ENCODE data around the gene SP3. TPM values are rescaled to one million over a fixed set of nuclear protein-coding genes. Genes with fewer than 3 reads are reported as not detected.

SP3 gene
- total and polyA plus RNA-seq, 8 donors: 69.0 to 143 (median 122) TPM

- TF ChIP-seq, protein P1, sequence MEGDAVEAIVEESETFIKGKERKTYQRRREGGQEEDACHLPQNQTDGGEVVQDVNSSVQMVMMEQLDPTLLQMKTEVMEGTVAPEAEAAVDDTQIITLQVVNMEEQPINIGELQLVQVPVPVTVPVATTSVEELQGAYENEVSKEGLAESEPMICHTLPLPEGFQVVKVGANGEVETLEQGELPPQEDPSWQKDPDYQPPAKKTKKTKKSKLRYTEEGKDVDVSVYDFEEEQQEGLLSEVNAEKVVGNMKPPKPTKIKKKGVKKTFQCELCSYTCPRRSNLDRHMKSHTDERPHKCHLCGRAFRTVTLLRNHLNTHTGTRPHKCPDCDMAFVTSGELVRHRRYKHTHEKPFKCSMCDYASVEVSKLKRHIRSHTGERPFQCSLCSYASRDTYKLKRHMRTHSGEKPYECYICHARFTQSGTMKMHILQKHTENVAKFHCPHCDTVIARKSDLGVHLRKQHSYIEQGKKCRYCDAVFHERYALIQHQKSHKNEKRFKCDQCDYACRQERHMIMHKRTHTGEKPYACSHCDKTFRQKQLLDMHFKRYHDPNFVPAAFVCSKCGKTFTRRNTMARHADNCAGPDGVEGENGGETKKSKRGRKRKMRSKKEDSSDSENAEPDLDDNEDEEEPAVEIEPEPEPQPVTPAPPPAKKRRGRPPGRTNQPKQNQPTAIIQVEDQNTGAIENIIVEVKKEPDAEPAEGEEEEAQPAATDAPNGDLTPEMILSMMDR (IDR thresholded peaks at IDR 0.05): no peak
- Histone ChIP-seq H3K27ac (no peak overlapping the region), H3K27me3 (no peaks in the 10 kb centered on the region), H3K9me3 (no peaks in the 10 kb centered on the region), H3K36me3 (no peaks in the 10 kb centered on the region), H3K4me1 (peaks cover 3 to 7% of the 10 kb centered on the region in 2 donors), H3K4me3 (no peak overlapping the region)
- ATAC-seq (no peak), DNase-seq (no peak)
- intact Hi-C loops (cut with DNase I): no loop called here
Measured at GRCh38 chr2:173984866-173985604, 19.9 kb upstream of the SP3 start.

DNA sequence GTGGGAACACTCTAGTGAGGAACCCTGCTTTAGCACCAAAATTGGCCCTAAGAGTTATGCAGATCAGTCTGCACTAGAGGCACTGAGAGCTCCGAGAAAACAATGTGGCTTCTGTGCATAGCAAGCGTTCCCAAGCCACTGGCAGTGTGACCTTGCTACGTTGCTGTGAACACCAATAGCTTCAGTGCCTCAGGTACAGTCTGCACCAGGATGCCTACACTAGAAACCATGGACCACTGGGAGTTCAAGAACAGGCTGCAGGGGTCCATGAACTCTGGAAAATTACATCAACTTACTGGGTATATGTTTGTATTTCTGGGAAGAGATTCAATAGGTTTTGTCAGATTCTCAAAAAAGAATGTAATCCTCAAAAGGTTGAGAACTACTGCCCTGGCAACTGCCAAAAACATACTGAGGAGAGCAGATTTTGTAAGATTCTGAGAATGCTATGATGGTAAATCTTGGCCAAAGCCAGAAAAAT lies 18.3 kb upstream of the SP3 start:
- DNase-seq (no peak), ATAC-seq (no peak)
- Histone ChIP-seq H3K27ac (no peak overlapping the region), H3K36me3 (no peaks in the 10 kb centered on the region), H3K4me1 (peaks cover 3 to 7% of the 10 kb centered on the region in 2 donors), H3K4me3 (no peak overlapping the region), H3K9me3 (no peaks in the 10 kb centered on the region), H3K27me3 (no peaks in the 10 kb centered on the region)
- TF ChIP-seq, protein P1 (IDR thresholded peaks at IDR 0.05): no peak
- intact Hi-C loops (cut with DNase I): no loop called here

GRCh38 chr2:173982918-173983317 lies 17.7 kb upstream of the SP3 start:
- H3K9me3 ChIP-seq: no peaks in the 10 kb centered on the region
- peaks cover 3 to 7% of the 10 kb centered on the region in 2 donors for H3K4me1 ChIP-seq
- no peaks in the 10 kb centered on the region for H3K27me3 ChIP-seq
- H3K27ac ChIP-seq: no peak overlapping the region
- TF ChIP-seq, protein P1 (IDR thresholded peaks at IDR 0.05): no peak
- ATAC-seq (no peak), DNase-seq (no peak)
- no peak overlapping the region for H3K4me3 ChIP-seq
- no peaks in the 10 kb centered on the region for H3K36me3 ChIP-seq
- intact Hi-C loops (cut with DNase I): no loop called here

- intact Hi-C loops (cut with DNase I): no loop called here
- Histone ChIP-seq H3K4me1 (peaks cover 3 to 7% of the 10 kb centered on the region in 2 donors), H3K36me3 (no peaks in the 10 kb centered on the region), H3K4me3 (no peak overlapping the region), H3K27me3 (no peaks in the 10 kb centered on the region), H3K27ac (no peak overlapping the region), H3K9me3 (no peaks in the 10 kb centered on the region)
- TF ChIP-seq, protein P1 (IDR thresholded peaks at IDR 0.05): no peak
- ATAC-seq (no peak), DNase-seq (no peak)
Measured at GRCh38 chr2:173982182-173982714, 17.1 kb upstream of the SP3 start.

- H3K4me3 ChIP-seq: no peak overlapping the region
- TF ChIP-seq, protein P1 (IDR thresholded peaks at IDR 0.05): no peak
- peaks cover 2 to 3% of the 10 kb centered on the region in 2 donors for H3K4me1 ChIP-seq
- intact Hi-C loops (cut with DNase I): no loop called here
- ATAC-seq (no peak), DNase-seq (no peak)
- no peaks in the 10 kb centered on the region for H3K27me3 ChIP-seq
- no peaks in the 10 kb centered on the region for H3K9me3 ChIP-seq
- H3K27ac ChIP-seq: no peak overlapping the region
- H3K36me3 ChIP-seq: no peaks in the 10 kb centered on the region
Measured at GRCh38 chr2:173981520-173981919, 16.3 kb upstream of the SP3 start.

Measured in left lung (tissue), 10 donors.